Lower lobe of right lung (tissue), 2 donors: ENCODE data around the gene TDRD10. TPM values are rescaled to one million over a fixed set of nuclear protein-coding genes. Genes with fewer than 3 reads are reported as not detected.

Source experiments
- ATAC-seq, 2 donors: fragments of 200-7000 bp; cut with Tn5 transposase; one replicate each; pipeline ENCODE4 v1.9.1; 2020 to 2022; ENCODE audit warnings: mild to moderate bottlenecking in 2 of 2, moderate library complexity in 2 of 2
- DNase-seq: peaks from one replicate; pipeline ENCODE4 v3.0.0-alpha.2; 2020
- H3K27ac ChIP-seq: fragments of 200-600 bp; one replicate; pipeline ENCODE4 v1.8.0; 2022
- H3K27me3 ChIP-seq: fragments of 200-600 bp; one replicate; pipeline ENCODE4 v1.8.0; 2022; ENCODE audit warnings: low read depth
- H3K36me3 ChIP-seq: fragments of 200-600 bp; one replicate; pipeline ENCODE4 v1.8.0; 2022; ENCODE audit warnings: mild to moderate bottlenecking
- H3K4me1 ChIP-seq: fragments of 200-600 bp; one replicate; pipeline ENCODE4 v1.8.0; 2022
- H3K4me3 ChIP-seq: fragments of 200-600 bp; one replicate; pipeline ENCODE4 v1.8.0; 2022; ENCODE audit warnings: mild to moderate bottlenecking
- H3K9me3 ChIP-seq: fragments of 200-600 bp; one replicate; pipeline ENCODE4 v1.8.0; 2022
- intact Hi-C: fragments of 100-400 bp; cut with DNase I; formaldehyde crosslinking; loops from one replicate; pipeline ENCODE4 v1.11.0; 2022
- total RNA-seq: library from RNA; stranded (reverse); fragmentation: NEBNext Ultra II Directional; extraction: Animal tissue kit (Norgen Biotek cat#: 25700); gene quantifications from one replicate; pipeline ENCODE4 v1.2.1, GENCODE V29; 2021
- TF ChIP-seq, protein P1 (sequence below): fragments of 200-600 bp; IDR thresholded peaks from one replicate; pipeline ENCODE4 v1.8.0; 2022; ENCODE audit warnings: antibody characterized with exemption, mild to moderate bottlenecking
- donor health status: DM: no; HTN: yes; CAD: no; lungs with severe emphysema.

TDRD10 gene
- total RNA-seq, 1 donor from 2014 or later, result 20.2 TPM

DNA sequence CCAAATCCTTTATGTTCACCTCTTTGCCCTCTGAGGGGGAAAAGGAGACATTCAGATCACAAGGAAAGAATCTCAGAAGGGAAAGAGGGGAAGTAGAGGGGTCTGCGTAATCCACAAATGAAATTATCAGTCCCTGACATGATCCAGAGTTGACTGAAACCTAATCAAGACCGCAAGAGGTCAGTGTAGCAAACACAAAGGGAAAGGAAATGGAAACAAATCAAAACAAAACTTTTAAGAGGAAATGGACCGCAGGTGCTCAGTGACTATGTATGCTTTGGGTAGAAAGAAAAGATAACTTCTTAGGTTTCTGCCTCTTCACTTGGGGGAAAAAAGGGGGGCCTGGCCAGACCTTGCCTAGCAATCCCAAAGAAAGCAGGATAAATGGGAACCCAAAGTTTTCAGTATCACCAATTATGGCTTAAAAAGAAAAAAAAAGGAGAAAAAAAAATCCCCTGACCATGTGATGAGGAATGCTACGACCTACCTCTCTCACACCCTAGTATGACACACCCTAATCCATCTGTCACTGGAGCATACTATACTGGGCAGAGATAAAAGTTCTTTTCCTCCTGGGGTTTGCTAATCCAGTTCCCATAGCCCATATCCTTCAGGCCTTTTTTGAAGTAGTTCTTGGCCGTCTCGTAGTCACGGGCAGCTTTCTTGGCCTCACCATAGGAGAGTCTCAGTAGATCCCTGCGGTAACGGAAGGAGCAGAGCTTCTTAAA, 82.4 kb downstream of the TDRD10 start:
- H3K4me1 ChIP-seq, result no peaks in the 10 kb centered on the region
- H3K9me3 ChIP-seq, result no peaks in the 10 kb centered on the region
- peaks cover 100% of the 10 kb centered on the region for H3K36me3 ChIP-seq
- intact Hi-C loops, result no loop called here
- H3K27ac ChIP-seq, result no peak overlapping the region
- H3K27me3 ChIP-seq, result no peaks in the 10 kb centered on the region
- TF ChIP-seq, protein P1, sequence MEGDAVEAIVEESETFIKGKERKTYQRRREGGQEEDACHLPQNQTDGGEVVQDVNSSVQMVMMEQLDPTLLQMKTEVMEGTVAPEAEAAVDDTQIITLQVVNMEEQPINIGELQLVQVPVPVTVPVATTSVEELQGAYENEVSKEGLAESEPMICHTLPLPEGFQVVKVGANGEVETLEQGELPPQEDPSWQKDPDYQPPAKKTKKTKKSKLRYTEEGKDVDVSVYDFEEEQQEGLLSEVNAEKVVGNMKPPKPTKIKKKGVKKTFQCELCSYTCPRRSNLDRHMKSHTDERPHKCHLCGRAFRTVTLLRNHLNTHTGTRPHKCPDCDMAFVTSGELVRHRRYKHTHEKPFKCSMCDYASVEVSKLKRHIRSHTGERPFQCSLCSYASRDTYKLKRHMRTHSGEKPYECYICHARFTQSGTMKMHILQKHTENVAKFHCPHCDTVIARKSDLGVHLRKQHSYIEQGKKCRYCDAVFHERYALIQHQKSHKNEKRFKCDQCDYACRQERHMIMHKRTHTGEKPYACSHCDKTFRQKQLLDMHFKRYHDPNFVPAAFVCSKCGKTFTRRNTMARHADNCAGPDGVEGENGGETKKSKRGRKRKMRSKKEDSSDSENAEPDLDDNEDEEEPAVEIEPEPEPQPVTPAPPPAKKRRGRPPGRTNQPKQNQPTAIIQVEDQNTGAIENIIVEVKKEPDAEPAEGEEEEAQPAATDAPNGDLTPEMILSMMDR, result no peak
- DNase-seq, result no peak
- H3K4me3 ChIP-seq, result no peak overlapping the region
- no peak for ATAC-seq

DNA sequence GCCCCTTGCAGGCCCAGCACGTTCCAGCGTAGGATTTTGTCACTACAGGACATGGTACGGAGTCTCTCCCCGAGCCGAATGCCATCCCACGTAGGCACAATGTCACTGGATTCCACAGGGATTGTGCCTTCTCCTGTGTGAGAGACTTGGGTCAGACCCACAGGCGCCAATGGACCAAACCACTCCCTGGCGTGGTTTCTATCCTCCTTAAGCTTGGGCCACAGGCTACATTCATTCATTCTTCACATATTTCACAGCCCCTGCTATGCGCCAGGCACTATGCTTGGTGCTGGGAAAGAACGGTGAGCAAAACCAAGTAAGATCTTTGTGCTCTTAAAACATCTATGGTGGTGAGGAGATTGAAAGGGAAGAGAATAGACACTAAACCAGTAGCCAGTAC, 84.2 kb downstream of the TDRD10 start:
- H3K27me3 ChIP-seq, result no peaks in the 10 kb centered on the region
- H3K9me3 ChIP-seq, result no peaks in the 10 kb centered on the region
- intact Hi-C loops, result no loop called here
- ATAC-seq, result no peak
- no peak overlapping the region for H3K4me3 ChIP-seq
- no peak for DNase-seq
- H3K27ac ChIP-seq, result no peak overlapping the region
- H3K36me3 ChIP-seq, result peaks cover 100% of the 10 kb centered on the region
- TF ChIP-seq, protein P1, result no peak
- no peaks in the 10 kb centered on the region for H3K4me1 ChIP-seq

DNA sequence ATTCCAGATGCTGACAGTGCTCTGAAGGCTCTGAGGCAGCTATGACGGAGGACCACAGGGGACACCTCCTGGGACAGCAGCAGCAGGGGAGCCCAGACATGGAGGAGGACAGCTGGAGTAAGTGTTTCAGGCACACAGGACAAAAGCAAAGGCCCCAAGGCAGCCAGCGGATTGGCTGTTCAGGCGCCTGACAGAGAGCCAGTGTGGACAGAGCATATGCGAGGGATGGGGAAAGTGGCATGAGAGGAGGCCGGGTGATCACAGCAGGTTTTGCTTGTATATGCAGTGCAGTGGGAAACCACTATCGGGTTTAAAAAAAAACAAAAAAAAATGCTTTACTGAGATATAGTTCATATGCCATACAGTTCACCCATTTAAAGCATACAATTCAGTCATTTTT, 84.6 kb downstream of the TDRD10 start:
- Histone ChIP-seq H3K4me3 (no peak overlapping the region), H3K4me1 (no peaks in the 10 kb centered on the region), H3K9me3 (no peaks in the 10 kb centered on the region), H3K36me3 (peaks cover 100% of the 10 kb centered on the region), H3K27me3 (no peaks in the 10 kb centered on the region), H3K27ac (no peak overlapping the region)
- intact Hi-C loops, result no loop called here
- TF ChIP-seq, protein P1, result no peak
- DNase-seq (no peak), ATAC-seq (no peak)

DNA sequence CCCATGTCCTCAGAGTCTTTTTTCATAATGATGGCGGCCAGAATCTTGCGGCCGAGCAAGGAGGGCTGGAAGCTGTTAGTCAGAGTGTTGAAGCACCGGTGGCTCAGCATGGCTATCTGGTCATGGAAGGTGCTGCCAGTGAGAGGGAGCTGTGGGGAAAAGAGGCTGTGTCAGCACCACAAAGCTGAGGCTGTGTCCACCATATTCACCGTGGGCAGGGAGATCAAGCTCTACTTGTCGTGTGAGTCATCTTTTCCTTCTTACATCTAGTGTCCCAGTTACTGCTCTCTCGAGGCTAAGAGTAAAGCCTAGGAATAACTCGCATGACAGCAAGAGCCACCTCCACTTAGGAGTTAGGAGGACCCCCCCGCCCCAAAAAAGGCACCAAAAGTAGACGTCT, 87.8 kb downstream of the TDRD10 start:
- ATAC-seq (no peak), DNase-seq (no peak)
- TF ChIP-seq, protein P1, result no peak
- H3K4me3 ChIP-seq, result no peak overlapping the region
- no peak overlapping the region for H3K27ac ChIP-seq
- intact Hi-C loops, result no loop called here
- no peaks in the 10 kb centered on the region for H3K27me3 ChIP-seq
- H3K9me3 ChIP-seq, result no peaks in the 10 kb centered on the region
- peaks cover 100% of the 10 kb centered on the region for H3K36me3 ChIP-seq
- H3K4me1 ChIP-seq, result no peaks in the 10 kb centered on the region

DNA sequence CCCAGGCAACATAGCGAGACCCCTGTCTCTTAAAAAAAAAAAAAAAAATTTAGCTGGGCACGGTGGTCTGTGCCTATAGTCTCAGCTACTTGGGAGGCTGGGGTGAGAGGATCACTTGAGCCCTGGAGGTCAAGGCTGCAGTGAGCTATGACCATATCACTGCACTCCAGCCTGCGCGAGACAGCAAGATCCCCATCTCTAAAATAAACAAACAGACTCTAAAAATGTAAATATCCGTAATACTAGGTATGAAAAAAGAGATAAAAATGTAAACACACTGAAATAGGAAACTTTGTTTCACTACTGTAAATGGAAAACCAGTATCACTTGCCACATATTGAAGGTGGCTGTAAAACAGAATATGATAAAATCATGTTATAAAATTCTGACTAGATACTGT, 88.7 kb downstream of the TDRD10 start:
- Histone ChIP-seq H3K27me3 (no peaks in the 10 kb centered on the region), H3K4me1 (no peaks in the 10 kb centered on the region), H3K36me3 (peaks cover 100% of the 10 kb centered on the region), H3K27ac (no peak overlapping the region), H3K9me3 (no peaks in the 10 kb centered on the region), H3K4me3 (no peak overlapping the region)
- ATAC-seq (no peak), DNase-seq (no peak)
- intact Hi-C loops, result no loop called here
- TF ChIP-seq, protein P1, result no peak
